ENCODE results near the gene DCUN1D2. TPM values are rescaled to one million over a fixed set of nuclear protein-coding genes. Genes with fewer than 3 reads are reported as not detected.

The DCUN1D2 gene
- total and polyA plus RNA-seq, 3 donors from 2014 or later = 16.3 to 78.5 (median 65.9) TPM

- 78 to 92% methylated on average over 11 of the region's 11 CpGs for WGBS, 2 donors
- Histone ChIP-seq H3K4me3 (no peak overlapping the region), H3K36me3 (ENCODE audit: low read depth, missing control alignments) (no peaks in the 10 kb centered on the region), H3K27ac (no peak overlapping the region), H3K9me3 (no peaks in the 10 kb centered on the region), H3K27me3 (no peaks in the 10 kb centered on the region), H3K4me1 (no peaks in the 10 kb centered on the region)
- DNase-seq = no peak
- intact Hi-C loops (cut with DNase I; ENCODE audit: low total_unique reads) = no loop called here
- no peak for TF ChIP-seq POLR2A (IDR thresholded peaks at IDR 0.05)
- TF ChIP-seq, protein P1, sequence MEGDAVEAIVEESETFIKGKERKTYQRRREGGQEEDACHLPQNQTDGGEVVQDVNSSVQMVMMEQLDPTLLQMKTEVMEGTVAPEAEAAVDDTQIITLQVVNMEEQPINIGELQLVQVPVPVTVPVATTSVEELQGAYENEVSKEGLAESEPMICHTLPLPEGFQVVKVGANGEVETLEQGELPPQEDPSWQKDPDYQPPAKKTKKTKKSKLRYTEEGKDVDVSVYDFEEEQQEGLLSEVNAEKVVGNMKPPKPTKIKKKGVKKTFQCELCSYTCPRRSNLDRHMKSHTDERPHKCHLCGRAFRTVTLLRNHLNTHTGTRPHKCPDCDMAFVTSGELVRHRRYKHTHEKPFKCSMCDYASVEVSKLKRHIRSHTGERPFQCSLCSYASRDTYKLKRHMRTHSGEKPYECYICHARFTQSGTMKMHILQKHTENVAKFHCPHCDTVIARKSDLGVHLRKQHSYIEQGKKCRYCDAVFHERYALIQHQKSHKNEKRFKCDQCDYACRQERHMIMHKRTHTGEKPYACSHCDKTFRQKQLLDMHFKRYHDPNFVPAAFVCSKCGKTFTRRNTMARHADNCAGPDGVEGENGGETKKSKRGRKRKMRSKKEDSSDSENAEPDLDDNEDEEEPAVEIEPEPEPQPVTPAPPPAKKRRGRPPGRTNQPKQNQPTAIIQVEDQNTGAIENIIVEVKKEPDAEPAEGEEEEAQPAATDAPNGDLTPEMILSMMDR (IDR thresholded peaks at IDR 0.05) = no peak
These were observed 10.2 kb upstream of the DCUN1D2 start for GRCh38 chr13:113500530-113501265.

GRCh38 chr13:113499936-113500335 is 9.4 kb upstream of the DCUN1D2 start:
- WGBS, 2 donors = 86 to 94% methylated on average over 4 of the region's 4 CpGs
- Histone ChIP-seq H3K27me3 (no peaks in the 10 kb centered on the region), H3K4me3 (no peak overlapping the region), H3K4me1 (no peaks in the 10 kb centered on the region), H3K9me3 (no peaks in the 10 kb centered on the region), H3K36me3 (ENCODE audit: low read depth, missing control alignments) (no peaks in the 10 kb centered on the region), H3K27ac (no peak overlapping the region)
- no peak for DNase-seq
- intact Hi-C loops (cut with DNase I; ENCODE audit: low total_unique reads) = no loop called here
- no peak for TF ChIP-seq POLR2A (IDR thresholded peaks at IDR 0.05)
- TF ChIP-seq, protein P1 (IDR thresholded peaks at IDR 0.05) = no peak

- Histone ChIP-seq H3K9me3 (no peaks in the 10 kb centered on the region), H3K36me3 (ENCODE audit: low read depth, missing control alignments) (no peaks in the 10 kb centered on the region), H3K4me3 (no peak overlapping the region), H3K27me3 (no peaks in the 10 kb centered on the region), H3K4me1 (no peaks in the 10 kb centered on the region), H3K27ac (no peak overlapping the region)
- no peak for TF ChIP-seq POLR2A (IDR thresholded peaks at IDR 0.05)
- TF ChIP-seq, protein P1 (IDR thresholded peaks at IDR 0.05) = no peak
- DNase-seq = no peak
- WGBS, 2 donors = 85 to 92% methylated on average over 6 of the region's 6 CpGs
- intact Hi-C loops (cut with DNase I; ENCODE audit: low total_unique reads) = no loop called here
These were observed 8.4 kb upstream of the DCUN1D2 start for GRCh38 chr13:113498905-113499304.

GRCh38 chr13:113497217-113497616 is 6.7 kb upstream of the DCUN1D2 start:
- no peak for DNase-seq
- intact Hi-C loops (cut with DNase I; ENCODE audit: low total_unique reads) = no loop called here
- peaks cover 10% of the 10 kb centered on the region for H3K4me1 ChIP-seq
- no peak overlapping the region for H3K27ac ChIP-seq
- H3K4me3 ChIP-seq = no peak overlapping the region
- H3K9me3 ChIP-seq = no peaks in the 10 kb centered on the region
- no peaks in the 10 kb centered on the region for H3K27me3 ChIP-seq
- 33% methylated on average over 1 of the region's 1 CpG; no CpG with 5 or more reads in 1 of the 2 donors for WGBS, 2 donors
- no peaks in the 10 kb centered on the region for H3K36me3 ChIP-seq (ENCODE audit: low read depth, missing control alignments)
- TF ChIP-seq POLR2A (IDR thresholded peaks at IDR 0.05) = no peak
- TF ChIP-seq, protein P1 (IDR thresholded peaks at IDR 0.05) = no peak

All from testis (tissue), 3 donors.